Right lobe of liver (tissue), 6 donors: ENCODE measurements around the gene RCAN3. TPM values are rescaled to one million over a fixed set of nuclear protein-coding genes. Genes with fewer than 3 reads are reported as not detected.
"Not testable (repeated sequence)": the region's sequence is repeated elsewhere in the genome, so short reads cannot be mapped to it uniquely, and the experiment has no call there.

Experiments
- ATAC-seq, 4 donors: fragments of 200-7000 bp; cut with Tn5 transposase; one replicate each; pipeline ENCODE4 v1.9.1; 2020; ENCODE audit warnings: mild to moderate bottlenecking in 4 of 4, moderate library complexity in 4 of 4
- DNase-seq, 3 donors: peaks; one replicate each; pipeline ENCODE4 v3.0.0-alpha.2; 2020
- H3K27ac ChIP-seq, 3 donors: fragments of 200-600 bp; one replicate each; pipeline ENCODE4 v1.8.0; 2022
- H3K27me3 ChIP-seq, 2 donors: fragments of 200-600 bp; one replicate each; pipeline ENCODE4 v1.8.0; 2022
- H3K36me3 ChIP-seq, 4 donors: fragments of 200-600 bp; sonication (generic) in 1 of 4; one replicate each; pipeline versions ENCODE4 v1.5.1 to v1.8.0; 2017 to 2022; ENCODE audit warnings: control low read depth in 1 of 4
- H3K4me1 ChIP-seq, 4 donors: fragments of 200-600 bp; sonication (generic) in 1 of 4; one replicate each; pipeline versions ENCODE4 v1.5.1 to v1.8.0; 2017 to 2022; ENCODE audit warnings: control low read depth in 1 of 4
- H3K4me3 ChIP-seq, 3 donors: fragments of 200-600 bp; one replicate each; pipeline ENCODE4 v1.8.0; 2022
- H3K9me3 ChIP-seq, 4 donors: fragments of 200-600 bp; sonication (generic) in 1 of 4; one replicate each; pipeline versions ENCODE4 v1.5.1 to v1.8.0; 2017 to 2022; ENCODE audit warnings: control low read depth in 1 of 4
- POLR2A ChIP-seq: fragments of 450-650 bp; IDR thresholded peaks from one replicate; pipeline ENCODE4 v1.6.1; 2017; ENCODE audit warnings: antibody characterized with exemption, mild to moderate bottlenecking
- WGBS: methylation state at CpG from one replicate; pipeline ENCODE4 v1.1.6; 2018; ENCODE audit warnings: low coverage, low lambda C conversion rate; ENCODE audit not compliant: insufficient coverage; ENCODE audit errors: missing lambda C conversion rate; 5-methylcytosine and 5-hydroxymethylcytosine counted together
- intact Hi-C, 2 donors: fragments of 100-400 bp; cut with DNase I; formaldehyde crosslinking; loops; one replicate each; pipeline versions ENCODE4 v1.11.2 to v1.14.1; 2022
- total RNA-seq, 6 experiments: library from RNA; depleted of rRNA in 2 of 6; stranded (reverse); fragments of >200 nt in 2 of 6; fragmentation: NEBNext Ultra II Directional in 3 of 6; extraction: Animal tissue kit (Norgen Biotek cat#: 25700) in 3 of 6; gene quantifications; one replicate each; pipeline versions ENCODE4 v1.1.0 to v1.2.4, GENCODE V29; 2016 to 2023
- TF ChIP-seq, protein P1 (sequence below), 4 donors: fragments of 200-600 bp in 3 of 4; fragments of 450-650 bp in 1 of 4; IDR thresholded peaks; one replicate each; pipeline versions ENCODE4 v1.5.1 to v1.8.0; 2016 to 2022; ENCODE audit warnings: antibody characterized with exemption in 4 of 4, mild to moderate bottlenecking in 2 of 4
- donor health status: DM: no; HTN: yes; CAD: no.
- donor health status: DM: no; HTN: no; CAD: no.
- donor health status: DM: no; HTN: no; CAD: no.
- donor health status: DM: no; HTN: yes; CAD: no.
- donor health status: DM: no; HTN: yes; CAD: no.

RCAN3 gene
- total RNA-seq, 6 experiments from 2014 or later = 1.2 to 3.1 (median 2.1) TPM

DNA sequence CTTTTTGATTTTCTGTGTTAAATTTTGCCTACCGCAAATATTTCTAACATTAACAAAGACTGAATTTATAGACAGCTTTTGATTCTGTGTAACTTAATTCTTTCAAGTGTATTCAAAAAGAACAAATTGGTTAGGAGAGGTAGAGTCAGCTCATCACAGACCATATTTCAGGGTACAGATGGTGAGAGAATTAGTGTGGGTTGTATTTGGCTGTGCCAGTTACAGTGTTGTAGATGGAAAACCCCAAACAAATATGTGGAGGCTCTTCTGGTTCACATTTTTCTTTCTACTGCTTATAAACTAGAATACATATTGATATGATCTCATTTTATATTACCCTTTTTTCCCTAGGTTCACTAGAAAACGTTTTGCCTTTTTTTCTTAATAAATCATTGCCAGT lies 11.1 kb downstream of the RCAN3 start:
- no peak for ATAC-seq
- 49% methylated on average over 2 of the region's 2 CpGs for WGBS
- DNase-seq = no peak
- TF ChIP-seq, protein P1, sequence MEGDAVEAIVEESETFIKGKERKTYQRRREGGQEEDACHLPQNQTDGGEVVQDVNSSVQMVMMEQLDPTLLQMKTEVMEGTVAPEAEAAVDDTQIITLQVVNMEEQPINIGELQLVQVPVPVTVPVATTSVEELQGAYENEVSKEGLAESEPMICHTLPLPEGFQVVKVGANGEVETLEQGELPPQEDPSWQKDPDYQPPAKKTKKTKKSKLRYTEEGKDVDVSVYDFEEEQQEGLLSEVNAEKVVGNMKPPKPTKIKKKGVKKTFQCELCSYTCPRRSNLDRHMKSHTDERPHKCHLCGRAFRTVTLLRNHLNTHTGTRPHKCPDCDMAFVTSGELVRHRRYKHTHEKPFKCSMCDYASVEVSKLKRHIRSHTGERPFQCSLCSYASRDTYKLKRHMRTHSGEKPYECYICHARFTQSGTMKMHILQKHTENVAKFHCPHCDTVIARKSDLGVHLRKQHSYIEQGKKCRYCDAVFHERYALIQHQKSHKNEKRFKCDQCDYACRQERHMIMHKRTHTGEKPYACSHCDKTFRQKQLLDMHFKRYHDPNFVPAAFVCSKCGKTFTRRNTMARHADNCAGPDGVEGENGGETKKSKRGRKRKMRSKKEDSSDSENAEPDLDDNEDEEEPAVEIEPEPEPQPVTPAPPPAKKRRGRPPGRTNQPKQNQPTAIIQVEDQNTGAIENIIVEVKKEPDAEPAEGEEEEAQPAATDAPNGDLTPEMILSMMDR (IDR thresholded peaks at IDR 0.05) = no peak
- TF ChIP-seq POLR2A = no peak
- H3K4me3 ChIP-seq = no peak overlapping the region
- H3K36me3 ChIP-seq = no peaks in the 10 kb centered on the region
- H3K9me3 ChIP-seq = no peaks in the 10 kb centered on the region
- intact Hi-C loops = no loop called here
- no peaks in the 10 kb centered on the region for H3K4me1 ChIP-seq
- no peak overlapping the region for H3K27ac ChIP-seq
- H3K27me3 ChIP-seq = no peaks in the 10 kb centered on the region

DNA sequence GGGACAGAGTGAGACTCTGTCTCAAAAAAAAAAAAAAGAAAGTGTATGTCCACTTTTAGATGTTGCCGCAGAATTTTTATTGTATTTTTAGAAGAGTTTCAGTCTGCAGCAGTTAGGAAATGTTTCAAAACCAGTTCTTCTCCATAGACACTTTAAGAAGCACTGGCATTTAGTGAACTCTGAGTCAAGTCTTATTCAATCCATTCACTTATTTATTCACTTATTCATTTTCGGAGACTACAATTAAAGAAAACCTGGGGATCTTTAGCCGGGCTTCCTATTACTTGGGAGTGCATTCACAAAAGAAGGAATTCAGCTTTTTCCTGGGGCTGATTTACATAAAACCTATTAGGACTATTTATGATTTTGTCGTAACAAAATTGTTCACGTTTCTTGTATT lies 12.3 kb downstream of the RCAN3 start:
- no peak overlapping the region for H3K27ac ChIP-seq
- ATAC-seq = no peak
- DNase-seq = no peak
- no peaks in the 10 kb centered on the region for H3K4me1 ChIP-seq
- no peaks in the 10 kb centered on the region for H3K9me3 ChIP-seq
- no peaks in the 10 kb centered on the region for H3K36me3 ChIP-seq
- TF ChIP-seq POLR2A = no peak
- TF ChIP-seq, protein P1 (IDR thresholded peaks at IDR 0.05) = no peak
- H3K27me3 ChIP-seq = no peaks in the 10 kb centered on the region
- 100% methylated on average over 5 of the region's 5 CpGs for WGBS
- H3K4me3 ChIP-seq = no peak overlapping the region
- intact Hi-C loops = no loop called here

DNA sequence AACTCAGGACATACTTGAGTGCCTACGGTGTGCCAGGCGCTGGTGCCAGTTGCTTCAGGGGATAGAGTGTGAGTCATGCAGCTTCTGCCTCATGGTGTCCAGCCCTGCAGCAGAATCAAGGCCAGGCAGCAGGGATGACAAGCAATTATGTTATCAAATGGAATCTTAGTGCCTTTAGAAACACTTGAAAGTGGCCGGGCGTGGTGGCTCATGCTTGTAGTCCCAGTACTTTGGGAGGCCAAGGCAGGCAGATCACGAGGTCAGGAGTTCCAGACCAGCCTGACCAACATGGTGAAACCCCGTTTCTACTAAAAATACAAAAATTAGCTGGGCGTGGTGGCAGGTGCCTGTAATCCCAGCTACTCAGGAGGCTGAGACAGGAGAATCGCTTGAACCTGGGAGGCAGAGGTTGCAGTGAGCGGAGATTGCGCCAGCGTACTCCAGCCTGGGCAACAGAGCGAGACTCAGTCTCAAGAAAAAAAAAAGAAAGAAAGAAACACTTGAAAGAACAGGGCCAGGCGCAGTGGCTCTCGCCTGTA lies 13.1 kb downstream of the RCAN3 start:
- H3K36me3 ChIP-seq, H3K4me1 ChIP-seq, DNase-seq, H3K27ac ChIP-seq, H3K27me3 ChIP-seq, H3K9me3 ChIP-seq, ATAC-seq, H3K4me3 ChIP-seq, intact Hi-C loops: not testable (repeated sequence)
- 93% methylated on average over 10 of the region's 14 CpGs for WGBS

DNA sequence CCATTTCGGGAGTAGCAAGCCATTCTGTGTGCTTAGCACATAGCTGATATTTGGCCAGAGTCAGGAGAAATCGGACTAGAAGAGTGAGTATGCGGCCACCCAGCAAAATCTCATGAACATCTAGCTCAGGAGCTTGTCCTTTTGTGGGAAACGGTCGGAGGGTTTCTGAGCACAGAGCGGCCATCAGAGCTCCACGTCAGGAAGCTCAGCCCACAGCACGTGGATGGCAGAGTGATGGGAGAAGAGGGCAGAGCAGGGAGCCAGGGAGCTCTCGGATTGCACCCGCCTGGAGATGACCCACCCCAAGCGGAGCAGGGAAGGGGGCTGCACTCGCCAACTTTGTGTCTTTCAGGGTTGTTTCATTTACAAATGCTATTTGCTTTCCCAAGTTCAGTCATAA lies 13.9 kb downstream of the RCAN3 start:
- WGBS = 89% methylated on average over 7 of the region's 12 CpGs
- no peaks in the 10 kb centered on the region for H3K4me1 ChIP-seq
- H3K36me3 ChIP-seq = no peaks in the 10 kb centered on the region
- no peaks in the 10 kb centered on the region for H3K27me3 ChIP-seq
- TF ChIP-seq, protein P1 (IDR thresholded peaks at IDR 0.05) = no peak
- no peak for TF ChIP-seq POLR2A
- H3K4me3 ChIP-seq = no peak overlapping the region
- DNase-seq (no peak), ATAC-seq (no peak)
- H3K27ac ChIP-seq = no peak overlapping the region
- H3K9me3 ChIP-seq = no peaks in the 10 kb centered on the region
- intact Hi-C loops = no loop called here

DNA sequence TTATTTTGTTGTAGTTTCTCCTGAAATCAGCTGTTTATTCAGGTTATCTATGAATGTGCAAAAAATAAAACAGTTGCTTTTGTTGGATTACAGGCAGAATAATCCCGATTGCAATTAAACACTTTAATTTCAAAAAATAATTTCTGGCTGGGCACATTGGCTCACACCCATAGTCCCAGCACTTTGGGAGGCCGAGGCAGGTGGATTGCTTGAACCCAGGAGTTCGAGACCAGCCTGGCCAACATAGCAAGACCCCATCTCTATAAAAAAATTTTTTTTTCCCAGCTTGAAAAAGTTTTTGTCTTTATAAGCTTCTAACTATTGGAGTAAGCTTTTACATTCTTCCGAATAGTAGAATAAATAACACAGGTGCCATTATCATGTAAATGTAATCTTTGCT lies 15.3 kb downstream of the RCAN3 start:
- Histone ChIP-seq H3K9me3 (no peaks in the 10 kb centered on the region), H3K27me3 (no peaks in the 10 kb centered on the region), H3K4me1 (no peaks in the 10 kb centered on the region), H3K27ac (no peak overlapping the region), H3K36me3 (no peaks in the 10 kb centered on the region), H3K4me3 (no peak overlapping the region)
- DNase-seq (no peak), ATAC-seq (no peak)
- intact Hi-C loops = no loop called here
- no peak for TF ChIP-seq POLR2A
- TF ChIP-seq, protein P1 (IDR thresholded peaks at IDR 0.05) = no peak
- 87% methylated on average over 4 of the region's 4 CpGs for WGBS

DNA sequence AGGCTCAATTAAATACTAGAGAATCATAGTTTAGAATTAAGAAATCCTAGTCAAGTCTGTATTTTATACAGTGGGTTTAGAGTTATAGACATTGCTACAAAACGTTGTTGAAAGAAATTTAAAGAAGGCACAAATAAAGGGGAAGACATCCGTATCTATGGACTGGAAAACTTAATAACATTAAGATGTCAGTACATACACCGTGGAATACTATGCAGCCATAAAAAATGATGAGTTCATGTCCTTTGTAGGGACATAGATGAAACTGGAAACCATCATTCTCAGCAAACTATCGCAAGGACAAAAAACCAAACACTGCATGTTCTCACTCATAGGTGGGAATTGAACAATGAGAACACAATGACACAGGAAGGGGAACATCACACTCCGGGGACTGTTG lies 17.6 kb downstream of the RCAN3 start:
- WGBS = 84% methylated on average over 5 of the region's 5 CpGs
- H3K27me3 ChIP-seq, H3K36me3 ChIP-seq, H3K4me3 ChIP-seq, H3K9me3 ChIP-seq, ATAC-seq, H3K4me1 ChIP-seq, DNase-seq, H3K27ac ChIP-seq, intact Hi-C loops: not testable (repeated sequence)
